SK-N-MC (cell line): ENCODE data around the gene RPL6.

Experiments
- EZH2 ChIP-seq: fragments of 200-600 bp; sonication (generic); IDR thresholded peaks from one replicate; pipeline ENCODE4 v1.6.1; 2017; ENCODE audit warnings: antibody characterized with exemption
- POLR2AphosphoS5 ChIP-seq: IDR thresholded peaks from 2 replicates; pipeline ENCODE4 v1.6.1; 2012; ENCODE audit warnings: mild to moderate bottlenecking, low read depth, low read length, borderline replicate concordance

- TF ChIP-seq EZH2 (no peak), POLR2AphosphoS5 (no peak)
Measured at GRCh38 chr12:112418273-112418607, 8.8 kb upstream of the RPL6 start.
